ENCODE data around the gene SLC27A5.
A peak's percentile ranks its signal among the peaks of the same experiment; 100 is the strongest.
"Not testable (repeated sequence)": the region's sequence is repeated elsewhere in the genome, so short reads cannot be mapped to it uniquely, and the experiment has no call there.

Gene SLC27A5

DNA sequence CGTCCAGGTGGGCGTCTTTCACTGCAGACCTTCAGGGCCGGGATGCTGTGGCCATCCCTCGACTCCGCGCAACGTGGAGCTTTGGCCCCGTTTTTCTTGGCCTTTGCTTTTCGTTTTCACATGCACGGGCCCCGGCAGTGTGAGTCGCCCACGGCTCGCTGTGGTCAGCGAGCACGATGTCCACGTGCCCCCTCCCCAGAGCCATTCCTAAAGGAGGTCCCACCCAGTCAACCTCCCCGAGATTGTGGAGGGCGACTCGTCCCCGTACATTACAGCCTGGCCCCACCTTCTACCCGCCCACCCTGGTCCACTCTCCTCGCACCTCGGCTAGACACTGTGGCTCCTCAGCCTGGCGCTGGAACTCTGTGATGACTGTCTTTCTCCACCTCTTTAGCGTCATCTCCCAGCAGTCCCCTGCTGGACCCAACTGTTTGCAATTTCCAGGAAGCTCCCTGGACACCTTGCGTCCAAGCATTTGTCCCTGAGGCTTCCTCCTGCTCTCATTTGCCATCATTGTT lies 35.2 kb downstream of the SLC27A5 start:
- no peak for DNase-seq (ENCODE audit: insufficient read length, low spot score)
- FAIRE-seq = no peak
- TF ChIP-seq CTCF (IDR thresholded peaks at IDR 0.05; ENCODE audit: insufficient read depth, missing control alignments) = no peak

GRCh38 chr19:58475714-58476497 lies 35.9 kb downstream of the SLC27A5 start, which contains the start of gene ZNF446:
Gene ZNF446 (plus strand): TSS chr19:58476352. CDS start chr19:58477219, 867 bp downstream.
- TF ChIP-seq CTCF (IDR thresholded peaks at IDR 0.05; ENCODE audit: insufficient read depth, missing control alignments) = no peak
- FAIRE-seq (no peak), DNase-seq (ENCODE audit: insufficient read length, low spot score) (peak; percentile 79)

- FAIRE-seq (no peak), DNase-seq (ENCODE audit: insufficient read length, low spot score) (no peak)
- TF ChIP-seq CTCF (IDR thresholded peaks at IDR 0.05; ENCODE audit: insufficient read depth, missing control alignments) = no peak
These were observed 36.6 kb downstream of the SLC27A5 start for GRCh38 chr19:58474997-58475713.

DNA sequence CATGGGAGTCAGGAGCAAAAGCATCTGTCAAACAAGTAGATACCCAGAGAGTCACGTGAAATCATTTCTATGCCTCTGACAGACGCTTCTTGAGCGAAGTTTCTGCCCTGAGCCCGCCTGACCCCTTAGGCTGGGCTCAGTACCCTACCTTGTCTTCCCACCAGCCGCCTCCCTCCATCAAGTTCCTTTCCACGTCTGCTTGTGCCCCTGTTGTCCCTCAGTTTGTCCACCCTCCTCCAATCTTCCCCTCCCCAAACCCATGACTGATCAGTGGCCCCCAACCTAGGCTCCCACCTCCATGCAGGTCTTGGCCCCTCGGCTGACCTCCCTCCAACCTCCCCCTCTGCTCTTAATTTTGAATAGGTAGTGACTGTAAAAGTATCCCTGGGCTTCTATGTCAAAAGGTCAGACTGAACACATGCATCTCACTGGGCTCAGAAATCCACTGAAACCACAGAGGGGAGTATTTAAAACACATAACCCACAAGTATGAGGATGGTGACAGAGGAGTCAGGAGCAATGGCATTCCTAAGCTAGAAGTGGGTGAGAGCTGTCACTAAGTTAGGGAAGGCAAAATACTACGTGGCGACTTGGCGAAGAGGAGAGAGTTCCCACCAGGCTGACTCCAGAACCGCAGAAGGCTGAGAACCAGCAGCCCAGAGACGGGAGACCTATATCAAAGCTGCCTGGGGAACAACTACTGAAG lies 37.3 kb downstream of the SLC27A5 start:
- DNase-seq (ENCODE audit: insufficient read length, low spot score) (no peak), FAIRE-seq (no peak)
- no peak for TF ChIP-seq CTCF (IDR thresholded peaks at IDR 0.05; ENCODE audit: insufficient read depth, missing control alignments)

GRCh38 chr19:58473775-58474174 lies 38.0 kb downstream of the SLC27A5 start:
- no peak for TF ChIP-seq CTCF (IDR thresholded peaks at IDR 0.05; ENCODE audit: insufficient read depth, missing control alignments)
- FAIRE-seq (no peak), DNase-seq (ENCODE audit: insufficient read length, low spot score) (no peak)

- DNase-seq (ENCODE audit: insufficient read length, low spot score) (no peak), FAIRE-seq (no peak)
- TF ChIP-seq CTCF (IDR thresholded peaks at IDR 0.05; ENCODE audit: insufficient read depth, missing control alignments) = no peak
These were observed 40.1 kb downstream of the SLC27A5 start for GRCh38 chr19:58471736-58472135.

DNA sequence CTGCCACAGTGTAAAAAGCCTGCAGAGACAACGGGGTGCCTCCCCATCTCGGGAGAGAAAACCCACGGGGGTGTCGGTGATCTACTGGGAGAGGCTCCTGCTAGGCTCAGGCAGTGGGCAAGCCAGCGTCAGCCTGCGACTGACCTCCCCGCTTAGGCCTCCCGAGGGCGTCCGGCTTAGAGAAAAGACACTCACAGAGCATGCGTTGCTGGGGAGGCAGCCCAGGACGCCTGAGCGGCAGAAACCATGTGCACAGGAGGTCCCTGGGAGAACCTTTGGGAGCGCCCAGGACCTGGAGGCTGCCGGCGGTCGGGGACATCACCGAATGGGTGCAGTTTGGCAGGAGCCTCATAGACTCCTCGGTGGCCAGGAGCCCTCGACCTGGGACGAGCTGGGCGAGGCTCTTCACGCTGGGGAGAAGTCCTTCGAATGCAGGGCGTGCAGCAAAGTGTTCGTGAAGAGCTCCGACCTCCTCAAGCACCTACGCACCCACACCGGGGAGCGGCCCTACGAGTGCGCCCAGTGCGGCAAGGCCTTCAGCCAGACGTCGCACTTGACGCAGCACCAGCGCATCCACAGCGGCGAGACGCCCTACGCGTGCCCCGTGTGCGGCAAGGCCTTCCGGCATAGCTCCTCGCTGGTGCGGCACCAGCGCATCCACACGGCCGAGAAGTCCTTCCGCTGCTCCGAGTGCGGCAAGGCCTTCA lies 40.8 kb downstream of the SLC27A5 start:
- DNase-seq (ENCODE audit: insufficient read length, low spot score); FAIRE-seq: not testable (repeated sequence)
